Breast epithelium (tissue), 4 donors: ENCODE results near the gene MINDY4. TPM values are rescaled to one million over a fixed set of nuclear protein-coding genes. Genes with fewer than 3 reads are reported as not detected.
A peak's percentile ranks its signal among the peaks of the same experiment; 100 is the strongest.

Source experiments
- DNase-seq, 2 donors: peaks; one replicate each; pipeline ENCODE4 v3.0.0-alpha.2; 2019; ENCODE audit warnings: low spot score in 2 of 2
- H3K27ac ChIP-seq, 2 donors: fragments of 200-600 bp; sonication (generic) in 1 of 2; one replicate each; pipeline ENCODE4 v1.5.1; 2016 to 2019; ENCODE audit warnings: mild to moderate bottlenecking in 1 of 2
- H3K27me3 ChIP-seq, 2 donors: fragments of 200-600 bp; sonication (generic) in 1 of 2; one replicate each; pipeline versions ENCODE4 v1.5.1 to v1.6.0; 2017 to 2019; ENCODE audit warnings: control low read depth in 1 of 2, mild to moderate bottlenecking in 1 of 2
- H3K36me3 ChIP-seq: fragments of 200-600 bp; one replicate; pipeline ENCODE4 v1.5.1; 2019
- H3K4me1 ChIP-seq, 2 donors: fragments of 200-600 bp; sonication (generic); one replicate each; pipeline ENCODE4 v1.5.1; 2016 to 2019; ENCODE audit warnings: control low read depth in 1 of 2
- H3K4me3 ChIP-seq, 3 donors: fragments of 200-600 bp; sonication (generic); 1 replicate in 2 of 3; 2 replicates in 1 of 3; pipeline ENCODE4 v1.5.1; 2016 to 2019; ENCODE audit warnings: mild to moderate bottlenecking in 3 of 3, moderate library complexity in 2 of 3
- H3K9me3 ChIP-seq, 2 donors: fragments of 200-600 bp; sonication (generic) in 1 of 2; one replicate each; pipeline ENCODE4 v1.5.1; 2016 to 2019; ENCODE audit warnings: control low read depth in 1 of 2
- POLR2A ChIP-seq: fragments of 450-650 bp; IDR thresholded peaks from one replicate; pipeline ENCODE4 v1.6.1; 2016; ENCODE audit warnings: antibody characterized with exemption, mild to moderate bottlenecking, moderate library complexity
- POLR2AphosphoS5 ChIP-seq, 3 donors: sonication (generic); formaldehyde crosslinking; IDR thresholded peaks; one replicate each; pipeline ENCODE4 v1.6.1; 2017; ENCODE audit warnings: antibody characterized with exemption in 3 of 3
- intact Hi-C: fragments of 100-400 bp; cut with DNase I; formaldehyde crosslinking; loops from one replicate; pipeline ENCODE4 v1.15.1; 2023; ENCODE audit warnings: low total_unique reads
- total RNA-seq, 3 donors: library from RNA; depleted of rRNA; stranded (reverse); fragments of >200 nt; gene quantifications; one replicate each; pipeline ENCODE4 v1.1.0, GENCODE V29; 2016
- TF ChIP-seq, protein P1 (sequence below), 3 donors: fragments of 450-650 bp; IDR thresholded peaks; one replicate each; pipeline ENCODE4 v1.5.1; 2016 to 2017; ENCODE audit warnings: antibody characterized with exemption in 3 of 3, mild to moderate bottlenecking in 3 of 3, moderate library complexity in 3 of 3

Gene MINDY4
- total RNA-seq, 3 donors from 2014 or later: 5.6 to 14.9 (median 13.8) TPM

DNA sequence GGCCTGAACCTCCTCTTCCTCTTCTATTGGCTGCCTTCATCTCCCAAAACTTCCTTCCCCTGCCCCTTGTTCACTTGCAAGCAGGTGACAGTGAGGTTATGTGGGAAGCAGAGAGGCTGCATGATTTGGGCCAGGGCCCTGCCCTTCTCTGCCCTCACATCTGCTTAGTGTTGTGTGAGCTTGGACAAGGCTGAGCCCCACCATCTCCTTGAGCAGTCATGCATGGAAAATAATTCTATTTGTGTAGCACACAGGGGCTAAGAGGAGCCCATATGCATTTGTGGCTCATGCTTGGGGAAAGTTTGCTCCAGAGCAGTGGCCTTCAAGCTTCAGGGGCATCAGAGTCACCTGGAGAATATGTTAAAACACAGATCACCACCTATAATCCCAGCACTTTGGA is 113.7 kb downstream of the MINDY4 start:
- intact Hi-C loops: no loop called here
- no peaks in the 10 kb centered on the region for H3K9me3 ChIP-seq
- TF ChIP-seq, protein P1, sequence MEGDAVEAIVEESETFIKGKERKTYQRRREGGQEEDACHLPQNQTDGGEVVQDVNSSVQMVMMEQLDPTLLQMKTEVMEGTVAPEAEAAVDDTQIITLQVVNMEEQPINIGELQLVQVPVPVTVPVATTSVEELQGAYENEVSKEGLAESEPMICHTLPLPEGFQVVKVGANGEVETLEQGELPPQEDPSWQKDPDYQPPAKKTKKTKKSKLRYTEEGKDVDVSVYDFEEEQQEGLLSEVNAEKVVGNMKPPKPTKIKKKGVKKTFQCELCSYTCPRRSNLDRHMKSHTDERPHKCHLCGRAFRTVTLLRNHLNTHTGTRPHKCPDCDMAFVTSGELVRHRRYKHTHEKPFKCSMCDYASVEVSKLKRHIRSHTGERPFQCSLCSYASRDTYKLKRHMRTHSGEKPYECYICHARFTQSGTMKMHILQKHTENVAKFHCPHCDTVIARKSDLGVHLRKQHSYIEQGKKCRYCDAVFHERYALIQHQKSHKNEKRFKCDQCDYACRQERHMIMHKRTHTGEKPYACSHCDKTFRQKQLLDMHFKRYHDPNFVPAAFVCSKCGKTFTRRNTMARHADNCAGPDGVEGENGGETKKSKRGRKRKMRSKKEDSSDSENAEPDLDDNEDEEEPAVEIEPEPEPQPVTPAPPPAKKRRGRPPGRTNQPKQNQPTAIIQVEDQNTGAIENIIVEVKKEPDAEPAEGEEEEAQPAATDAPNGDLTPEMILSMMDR (IDR thresholded peaks at IDR 0.05): no peak
- no peak for TF ChIP-seq POLR2A
- TF ChIP-seq POLR2AphosphoS5 (IDR thresholded peaks at IDR 0.05): no peak
- no peaks in the 10 kb centered on the region for H3K36me3 ChIP-seq
- H3K27ac ChIP-seq: no peak overlapping the region
- peaks cover 4% of the 10 kb centered on the region in 2 donors for H3K4me1 ChIP-seq
- no peak overlapping the region for H3K4me3 ChIP-seq
- DNase-seq: no peak
- H3K27me3 ChIP-seq: no peaks in the 10 kb centered on the region

DNA sequence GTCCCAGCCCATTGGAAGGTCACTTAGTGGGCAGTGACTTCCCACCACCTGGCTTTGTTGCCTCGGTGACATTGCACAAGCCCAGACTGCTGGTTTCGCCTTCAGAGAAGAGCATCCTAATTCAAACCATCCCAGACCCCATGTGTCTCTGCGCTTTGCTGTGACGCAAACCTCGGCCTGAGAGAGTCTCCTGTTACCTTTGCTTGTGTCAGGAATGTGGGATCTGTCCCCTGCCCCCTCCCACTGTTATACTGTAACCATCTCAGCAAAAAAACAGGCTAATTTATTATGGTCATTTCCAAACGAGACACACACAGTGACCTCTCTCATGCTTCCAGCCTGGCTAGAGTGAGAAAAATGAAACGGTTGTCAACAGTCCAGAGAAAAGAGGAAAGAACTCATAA is 115.4 kb downstream of the MINDY4 start:
- TF ChIP-seq POLR2A: no peak
- TF ChIP-seq POLR2AphosphoS5 (IDR thresholded peaks at IDR 0.05): peak in 1 of 3 donors; percentile 37
- intact Hi-C loops: no loop called here

DNA sequence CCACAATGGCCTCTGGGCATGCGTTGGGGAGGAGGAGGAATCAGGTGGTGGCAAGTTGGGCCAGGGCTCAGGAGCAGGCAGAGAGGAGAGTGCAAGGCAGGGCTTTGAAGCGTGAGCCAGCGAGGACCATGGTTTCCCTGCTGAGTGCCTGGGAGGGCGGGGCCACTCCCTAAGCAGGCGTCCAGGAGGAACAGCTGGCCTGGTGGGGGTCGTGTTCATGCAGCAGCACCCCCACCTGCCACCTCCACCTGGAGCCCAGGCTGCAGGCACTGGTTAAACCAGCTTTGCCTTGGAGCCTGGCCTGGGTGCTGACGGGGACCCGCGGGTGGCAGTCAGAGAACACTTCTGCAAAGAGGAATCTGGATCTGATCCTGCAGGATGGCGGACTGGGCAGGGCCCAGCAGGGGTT is 116.3 kb downstream of the MINDY4 start:
- Histone ChIP-seq H3K27me3 (no peaks in the 10 kb centered on the region), H3K4me1 (peaks cover 4% of the 10 kb centered on the region in 2 donors), H3K27ac (peak overlapping the region; percentile 63 to 73), H3K36me3 (no peaks in the 10 kb centered on the region), H3K4me3 (no peak overlapping the region), H3K9me3 (no peaks in the 10 kb centered on the region)
- TF ChIP-seq POLR2A (no peak), POLR2AphosphoS5 (IDR thresholded peaks at IDR 0.05) (no peak)
- TF ChIP-seq, protein P1 (IDR thresholded peaks at IDR 0.05): no peak
- intact Hi-C loops: no loop called here
- no peak for DNase-seq

More for the DNA sequence above, 115.4 kb downstream of the MINDY4 start:
- H3K36me3 ChIP-seq: no peaks in the 10 kb centered on the region
- no peaks in the 10 kb centered on the region for H3K27me3 ChIP-seq
- H3K4me3 ChIP-seq: no peak overlapping the region
- DNase-seq: no peak
- H3K27ac ChIP-seq: peak overlapping the region; percentile 63 to 74
- H3K9me3 ChIP-seq: no peaks in the 10 kb centered on the region
- H3K4me1 ChIP-seq: peaks cover 4% of the 10 kb centered on the region in 2 donors

DNA sequence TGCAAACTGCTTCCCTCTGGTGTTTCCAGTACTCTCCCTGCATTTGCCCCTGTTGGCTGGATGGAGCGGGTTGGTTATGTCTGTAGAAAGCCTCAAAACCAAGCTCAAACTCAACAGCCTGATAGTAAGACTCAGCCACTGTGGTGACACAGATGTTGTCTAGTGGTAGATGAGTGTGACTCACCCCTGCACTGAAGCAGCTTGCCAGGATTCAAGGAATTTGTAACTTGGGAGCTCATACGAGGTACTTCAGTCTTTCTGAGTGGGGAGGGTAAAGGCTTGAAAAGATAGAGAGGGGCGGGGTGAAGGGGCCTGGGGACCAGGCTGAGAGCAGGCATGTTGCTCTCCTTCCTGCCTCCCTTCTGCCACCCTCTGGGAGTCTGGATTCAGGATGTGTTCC is 117.5 kb downstream of the MINDY4 start:
- no peak for DNase-seq
- intact Hi-C loops: no loop called here
- no peaks in the 10 kb centered on the region for H3K27me3 ChIP-seq
- H3K4me3 ChIP-seq: no peak overlapping the region
- no peaks in the 10 kb centered on the region for H3K36me3 ChIP-seq
- H3K27ac ChIP-seq: peak overlapping the region in 1 of 2 donors; percentile 73
- H3K4me1 ChIP-seq: peaks cover 4% of the 10 kb centered on the region in 2 donors
- no peak for TF ChIP-seq POLR2AphosphoS5 (IDR thresholded peaks at IDR 0.05)
- TF ChIP-seq, protein P1 (IDR thresholded peaks at IDR 0.05): no peak
- no peak for TF ChIP-seq POLR2A
- H3K9me3 ChIP-seq: no peaks in the 10 kb centered on the region

DNA sequence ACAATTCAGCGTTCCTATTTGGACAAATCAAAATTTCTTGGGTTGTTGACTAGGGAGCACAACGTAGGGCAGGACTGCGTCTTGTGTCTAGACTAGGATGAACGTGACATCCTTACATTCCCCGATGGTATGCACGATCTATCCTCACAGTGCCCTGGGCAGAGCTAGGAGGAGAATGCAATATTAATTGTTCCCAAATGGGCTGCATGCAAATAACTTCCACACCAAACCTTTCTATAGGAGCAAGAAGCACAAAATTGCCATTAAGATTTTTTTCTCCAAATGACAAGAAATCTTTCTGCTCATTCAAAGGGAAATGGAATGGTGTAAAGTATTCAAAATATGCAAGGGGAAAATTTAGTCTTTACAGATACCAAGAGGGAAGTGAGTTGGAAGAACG is 119.0 kb downstream of the MINDY4 start:
- Histone ChIP-seq H3K27ac (no peak overlapping the region), H3K27me3 (no peaks in the 10 kb centered on the region), H3K36me3 (no peaks in the 10 kb centered on the region), H3K4me1 (peaks cover 4% of the 10 kb centered on the region in 2 donors), H3K4me3 (no peak overlapping the region), H3K9me3 (no peaks in the 10 kb centered on the region)
- TF ChIP-seq POLR2A (no peak), POLR2AphosphoS5 (IDR thresholded peaks at IDR 0.05) (no peak)
- TF ChIP-seq, protein P1 (IDR thresholded peaks at IDR 0.05): no peak
- DNase-seq: no peak
- intact Hi-C loops: no loop called here

DNA sequence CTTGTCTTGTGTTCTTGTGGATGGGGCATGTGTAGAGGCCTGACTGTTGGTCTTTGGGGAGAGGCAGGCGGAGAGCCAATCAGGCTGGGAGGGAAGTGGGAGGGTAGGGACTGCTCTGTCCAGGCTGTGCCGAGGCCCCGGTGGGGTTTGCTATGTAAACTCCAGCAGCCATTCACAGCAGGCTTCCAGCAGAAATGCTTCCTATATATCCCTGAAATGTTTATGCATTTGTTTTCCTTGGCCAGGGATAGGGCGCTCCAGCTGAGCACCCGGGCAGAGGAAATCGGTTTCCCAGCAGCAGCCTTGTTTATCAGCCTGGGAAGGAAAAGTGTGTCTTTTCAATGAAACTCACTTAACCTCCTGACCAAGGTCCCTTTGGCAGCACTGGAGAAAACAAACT is 122.1 kb downstream of the MINDY4 start:
- DNase-seq: no peak
- peak overlapping the region in 1 of 2 donors; percentile 60 for H3K27ac ChIP-seq
- TF ChIP-seq POLR2A: no peak
- TF ChIP-seq, protein P1 (IDR thresholded peaks at IDR 0.05): no peak
- no peak for TF ChIP-seq POLR2AphosphoS5 (IDR thresholded peaks at IDR 0.05)
- H3K27me3 ChIP-seq: no peaks in the 10 kb centered on the region
- H3K4me3 ChIP-seq: no peak overlapping the region
- intact Hi-C loops: no loop called here
- no peaks in the 10 kb centered on the region for H3K4me1 ChIP-seq
- no peaks in the 10 kb centered on the region for H3K36me3 ChIP-seq
- H3K9me3 ChIP-seq: no peaks in the 10 kb centered on the region
